ENCODE measurements around the gene GRM4.

Gene GRM4

GRCh38 chr6:34036357-34037069 lies 109.4 kb downstream of the GRM4 start:
- DNase-seq: no peak

DNA sequence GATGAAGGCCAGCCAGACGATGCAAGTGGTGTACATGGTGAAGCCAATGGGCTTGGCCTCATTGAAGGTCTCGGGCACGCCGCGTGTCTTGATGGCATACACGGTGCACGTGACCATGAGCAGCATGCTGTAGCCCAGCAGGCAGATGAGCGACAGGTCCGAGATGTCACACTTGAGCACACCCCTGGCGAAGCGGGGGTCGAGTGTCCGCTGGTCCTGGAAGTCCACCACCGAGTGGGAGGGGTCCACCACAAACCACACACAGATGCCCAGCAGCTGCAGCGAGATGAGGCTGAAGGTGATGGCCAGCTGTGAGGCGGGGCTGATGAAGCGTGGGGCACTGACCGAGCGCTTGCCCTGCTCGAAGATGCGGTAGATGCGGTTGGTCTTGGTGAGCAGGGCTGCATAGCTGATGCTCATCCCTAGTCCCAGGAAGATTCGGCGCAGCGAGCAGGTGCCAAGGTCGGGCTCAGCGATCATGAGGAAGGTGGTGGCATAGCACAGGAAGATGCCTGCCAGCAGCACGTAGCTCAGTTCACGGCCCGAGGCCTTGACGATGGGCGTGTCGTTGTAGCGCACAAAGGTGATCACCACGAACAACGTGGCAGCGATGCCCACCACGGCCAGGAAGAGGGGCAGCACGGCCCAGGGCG lies 110.1 kb downstream of the GRM4 start:
- no peak for DNase-seq

GRCh38 chr6:34035161-34035560 lies 110.7 kb downstream of the GRM4 start:
- DNase-seq: no peak

GRCh38 chr6:34032856-34033255 lies 113.0 kb downstream of the GRM4 start:
- no peak for DNase-seq

GRCh38 chr6:34031625-34032383 lies 114.1 kb downstream of the GRM4 start:
- no peak for DNase-seq

GRCh38 chr6:34030831-34031624 lies 114.9 kb downstream of the GRM4 start:
- no peak for DNase-seq

DNA sequence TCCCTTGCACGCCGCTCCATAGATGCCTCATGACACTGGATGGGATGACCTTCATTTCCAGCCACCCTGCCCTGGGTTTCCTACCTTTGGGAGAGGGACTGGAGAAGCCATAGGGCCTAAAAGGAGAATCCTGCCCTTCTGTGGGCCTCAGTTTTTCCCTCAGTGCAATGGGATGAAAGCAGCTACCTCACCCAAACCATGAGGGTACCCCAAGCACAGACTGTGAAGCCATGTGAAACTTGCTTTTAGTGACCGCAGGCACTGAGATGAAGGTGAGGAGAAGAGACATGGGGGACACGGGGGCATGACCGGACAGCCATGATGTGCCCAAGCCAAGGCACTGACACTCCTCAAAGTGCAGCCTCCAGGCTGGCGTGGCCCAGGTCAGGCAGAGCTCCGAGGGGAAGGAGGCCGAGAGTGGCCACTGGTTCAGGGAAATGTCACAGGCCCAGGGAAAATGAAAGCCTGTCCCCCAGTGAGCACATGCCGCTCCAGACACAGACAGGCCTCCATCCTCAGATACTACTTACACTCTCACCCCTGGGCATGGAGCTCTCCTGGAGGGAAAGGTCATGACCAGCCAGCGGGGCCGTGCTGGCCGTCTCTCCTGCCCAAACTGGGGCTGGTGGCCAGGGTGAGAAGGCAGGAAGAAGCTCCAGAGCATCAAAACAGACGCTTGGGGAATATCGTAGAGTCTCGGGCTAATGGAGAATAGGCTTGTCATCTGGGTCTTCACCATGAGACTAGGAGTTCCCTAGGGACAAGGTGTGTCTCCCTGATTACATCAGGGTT lies 116.2 kb downstream of the GRM4 start:
- DNase-seq: no peak

DNA sequence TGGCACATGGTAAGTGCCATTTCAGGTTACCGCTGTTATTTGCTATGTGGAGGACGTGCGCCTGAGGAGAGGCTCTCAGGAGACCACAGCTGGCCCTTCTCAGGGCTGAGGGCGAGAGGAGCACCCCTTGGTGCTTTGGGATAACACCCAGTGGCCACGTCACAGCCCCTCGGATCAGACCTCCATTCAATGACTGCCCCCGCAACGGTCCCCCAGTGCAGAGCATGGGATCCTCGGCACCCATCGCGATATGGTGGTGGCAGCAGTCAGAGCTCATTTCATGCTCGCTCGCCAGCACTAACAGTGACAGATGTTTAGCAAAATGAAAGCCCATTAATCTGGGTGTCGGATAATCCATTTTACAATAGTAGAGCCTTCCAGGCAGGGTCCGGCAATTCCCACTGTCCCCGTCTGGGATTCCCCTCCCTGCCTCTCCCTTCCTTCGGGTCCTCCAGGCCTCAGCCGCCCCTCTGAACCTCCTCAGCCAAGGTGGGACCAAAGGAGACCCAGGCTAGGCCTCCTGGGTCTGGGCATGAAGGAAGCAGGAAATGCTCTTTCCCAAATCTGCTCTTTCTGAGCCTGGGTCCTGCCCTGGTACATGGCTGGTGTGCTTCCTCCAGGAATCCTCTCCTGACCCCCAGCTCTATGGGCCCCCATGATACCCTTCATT lies 117.1 kb downstream of the GRM4 start:
- no peak for DNase-seq

- DNase-seq: no peak
These were observed 117.9 kb downstream of the GRM4 start for GRCh38 chr6:34027939-34028441.

DNA sequence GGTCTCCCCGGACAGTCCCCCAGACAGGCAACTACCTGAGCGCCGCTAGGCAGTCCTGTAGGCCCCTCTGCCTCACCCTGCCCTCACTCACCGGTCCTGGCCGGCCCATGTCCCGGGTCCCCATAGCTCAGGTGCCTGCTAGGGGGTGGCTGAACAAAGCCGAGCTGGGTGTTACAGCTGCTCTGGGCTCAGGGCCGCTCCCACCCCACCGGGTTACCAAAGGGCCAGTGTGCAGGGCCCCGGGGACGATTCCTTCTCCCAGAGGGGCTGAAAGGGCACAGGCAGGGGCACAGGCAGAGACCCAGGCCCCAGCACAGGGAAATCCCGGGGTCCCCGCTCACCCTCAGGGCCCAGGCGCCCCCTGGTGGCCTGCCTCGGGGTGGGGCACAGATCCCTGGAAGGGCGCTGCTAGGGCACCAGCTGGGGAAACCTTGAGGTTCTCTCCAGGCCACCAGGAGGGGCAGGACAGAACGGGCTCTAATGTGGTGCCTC lies 118.4 kb downstream of the GRM4 start:
- peak; percentile 73 for DNase-seq

- DNase-seq: no peak
These were observed 120.0 kb downstream of the GRM4 start for GRCh38 chr6:34025861-34026260.

DNA sequence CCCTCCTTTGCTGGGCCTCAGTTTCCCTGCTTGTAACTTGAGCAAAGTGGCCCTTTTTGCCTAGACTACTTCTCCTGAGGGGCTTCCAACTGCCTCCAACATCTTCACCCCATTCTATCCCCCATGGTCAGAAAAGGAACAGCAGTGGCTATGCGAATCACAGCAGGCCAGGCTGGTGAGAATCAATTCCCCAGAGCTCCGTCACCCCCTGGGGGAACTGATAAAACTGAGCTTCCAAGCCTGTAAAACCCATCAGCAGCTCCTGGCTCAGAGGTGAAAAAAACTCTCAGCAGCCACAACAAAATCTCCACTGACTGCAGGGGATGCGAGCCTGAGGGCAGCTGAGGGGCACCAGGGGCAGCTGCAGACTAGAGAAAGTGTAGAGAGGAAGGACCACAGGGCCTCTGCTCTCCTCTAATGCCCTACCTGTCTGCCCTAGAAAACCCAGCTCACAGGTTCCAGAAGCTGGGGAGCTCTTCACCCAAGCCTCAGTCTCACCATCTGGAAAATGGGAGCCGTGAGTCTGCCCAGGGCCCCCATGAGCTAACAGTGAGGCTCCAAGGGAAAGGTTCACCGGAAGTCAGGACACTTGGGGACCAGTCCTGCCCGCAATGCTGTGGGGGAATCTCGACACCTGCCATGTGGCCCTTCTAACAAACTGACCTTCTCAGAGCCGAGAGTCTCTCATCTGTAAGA lies 120.6 kb downstream of the GRM4 start:
- DNase-seq: no peak

DNA sequence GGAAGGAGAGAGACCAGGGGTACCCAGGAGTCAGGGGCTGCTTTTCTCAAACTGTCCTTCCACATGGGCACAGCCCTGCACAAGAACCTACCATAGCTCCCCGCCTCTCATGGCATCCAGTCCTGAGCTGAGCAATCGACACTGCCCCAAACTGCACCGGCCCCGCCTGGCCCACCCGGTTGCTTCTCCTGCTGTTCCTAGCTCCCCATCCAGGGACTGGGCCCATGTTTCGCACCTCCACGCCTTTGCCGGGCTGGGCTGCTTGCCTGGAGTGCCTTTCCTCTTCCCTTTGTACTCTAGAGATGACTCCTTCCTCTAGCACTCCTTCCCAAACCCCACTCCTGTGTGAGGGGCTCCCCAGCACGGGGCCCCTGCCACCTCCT lies 123.0 kb downstream of the GRM4 start:
- no peak for DNase-seq

- no peak for DNase-seq
These were observed 123.5 kb downstream of the GRM4 start for GRCh38 chr6:34022250-34022872.

- no peak for DNase-seq
These were observed 124.2 kb downstream of the GRM4 start for GRCh38 chr6:34021554-34022190.

DNA sequence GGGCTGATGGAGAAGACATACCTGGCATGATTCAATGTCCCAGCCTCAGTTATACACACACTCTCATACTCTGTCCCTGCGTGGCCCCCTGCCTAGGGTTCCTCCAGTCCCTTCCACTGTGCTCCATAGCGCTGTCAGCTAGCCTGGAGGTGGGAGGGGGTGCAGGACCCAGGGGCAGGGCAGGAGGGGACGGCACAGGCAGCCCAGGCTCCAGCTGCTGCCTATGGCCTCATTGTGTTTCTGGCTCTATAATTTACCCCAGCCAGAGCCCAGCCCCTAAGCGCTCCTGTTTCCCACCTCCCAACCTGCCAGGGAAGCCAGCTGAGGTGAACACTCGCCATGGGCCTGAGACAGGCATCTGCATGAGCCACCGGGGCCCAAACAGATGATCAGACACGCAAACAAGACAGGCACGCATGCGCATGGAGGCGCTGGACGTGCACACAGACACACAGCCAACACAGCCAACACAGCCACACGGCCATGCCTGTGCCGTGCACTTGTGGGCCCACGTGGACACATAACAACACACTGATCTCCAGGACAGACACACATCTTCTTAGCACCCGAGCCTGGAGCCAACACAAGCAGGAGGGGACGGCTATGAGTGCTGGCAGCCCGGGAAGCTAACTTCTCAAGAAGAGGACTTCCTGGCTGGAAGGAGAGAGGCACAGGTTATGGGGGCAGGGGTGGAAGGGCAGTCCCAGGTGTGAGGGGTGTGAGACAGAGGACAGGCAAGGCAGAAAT lies 124.9 kb downstream of the GRM4 start:
- DNase-seq: no peak

DNA sequence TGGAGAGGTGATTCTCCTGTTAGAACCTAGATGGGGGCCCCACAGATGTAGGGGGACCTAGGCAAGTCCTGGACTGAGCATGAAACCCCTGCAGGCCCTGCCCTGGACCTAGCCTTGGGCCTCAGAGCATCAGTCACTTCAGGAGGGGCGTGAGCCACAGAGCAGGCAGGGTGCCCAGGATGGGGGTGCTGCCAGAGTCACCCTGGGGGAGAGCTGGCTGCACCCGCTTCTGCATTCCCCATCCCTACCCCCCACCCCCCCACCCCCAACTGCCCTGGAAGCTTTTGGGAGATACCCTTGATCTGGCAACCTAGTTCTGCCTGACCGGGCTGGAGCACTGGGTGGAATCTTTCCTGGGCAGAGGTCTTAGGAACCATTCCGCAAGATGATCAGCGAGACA lies 125.6 kb downstream of the GRM4 start:
- DNase-seq: no peak

GRCh38 chr6:34018961-34019606 lies 126.8 kb downstream of the GRM4 start:
- no peak for DNase-seq
